ENCODE measurements around the gene PACSIN3.

The PACSIN3 gene

DNA sequence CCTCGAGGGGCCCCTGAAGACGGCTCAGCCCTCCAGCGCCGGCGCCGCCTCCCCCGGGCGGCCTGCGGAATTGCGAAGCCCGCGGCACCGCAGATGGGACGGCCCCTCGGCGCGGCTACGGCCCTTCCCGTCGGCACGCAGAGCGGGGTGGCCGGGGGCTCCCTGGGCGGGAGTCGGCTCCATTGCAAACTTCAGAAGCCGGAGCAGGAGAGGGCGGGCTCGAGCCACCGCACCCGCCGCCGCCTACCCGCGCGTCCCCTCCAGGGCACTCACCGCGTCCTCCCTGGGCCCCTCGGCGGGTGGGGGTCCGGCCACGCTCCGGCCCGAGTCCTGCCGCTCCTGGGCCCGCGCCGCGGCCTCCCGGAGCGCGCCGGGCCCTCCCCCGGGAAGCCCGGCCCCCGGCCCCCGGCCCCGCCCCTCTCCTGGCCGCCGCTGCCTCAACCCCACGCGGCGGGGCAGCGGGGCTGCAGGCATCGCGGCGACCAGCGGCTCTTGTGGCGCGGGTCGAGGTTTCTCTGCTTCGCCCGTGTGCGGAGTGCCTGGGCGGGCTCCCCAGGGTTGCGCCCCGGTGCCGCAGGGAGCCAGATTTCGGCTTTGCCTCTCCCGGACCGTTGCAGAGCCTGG, at the start of gene PACSIN3:
TSS of gene PACSIN3 (minus strand) at position 359 of the 624 bp plus-strand sequence. CDS start 3,707 bp downstream, outside the sequence.
- H3K27ac ChIP-seq (ENCODE audit: low read depth, low read length, poor library complexity, severe bottlenecking) = no peak within 1 kb of the TSS
- no peaks in the 10 kb centered on the region for H3K79me2 ChIP-seq (ENCODE audit: insufficient read depth, low read length)
- TF ChIP-seq EZH2 (IDR thresholded peaks at IDR 0.05; ENCODE audit: borderline replicate concordance, low read length) = no peak
- TF ChIP-seq, protein P1, sequence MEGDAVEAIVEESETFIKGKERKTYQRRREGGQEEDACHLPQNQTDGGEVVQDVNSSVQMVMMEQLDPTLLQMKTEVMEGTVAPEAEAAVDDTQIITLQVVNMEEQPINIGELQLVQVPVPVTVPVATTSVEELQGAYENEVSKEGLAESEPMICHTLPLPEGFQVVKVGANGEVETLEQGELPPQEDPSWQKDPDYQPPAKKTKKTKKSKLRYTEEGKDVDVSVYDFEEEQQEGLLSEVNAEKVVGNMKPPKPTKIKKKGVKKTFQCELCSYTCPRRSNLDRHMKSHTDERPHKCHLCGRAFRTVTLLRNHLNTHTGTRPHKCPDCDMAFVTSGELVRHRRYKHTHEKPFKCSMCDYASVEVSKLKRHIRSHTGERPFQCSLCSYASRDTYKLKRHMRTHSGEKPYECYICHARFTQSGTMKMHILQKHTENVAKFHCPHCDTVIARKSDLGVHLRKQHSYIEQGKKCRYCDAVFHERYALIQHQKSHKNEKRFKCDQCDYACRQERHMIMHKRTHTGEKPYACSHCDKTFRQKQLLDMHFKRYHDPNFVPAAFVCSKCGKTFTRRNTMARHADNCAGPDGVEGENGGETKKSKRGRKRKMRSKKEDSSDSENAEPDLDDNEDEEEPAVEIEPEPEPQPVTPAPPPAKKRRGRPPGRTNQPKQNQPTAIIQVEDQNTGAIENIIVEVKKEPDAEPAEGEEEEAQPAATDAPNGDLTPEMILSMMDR (IDR thresholded peaks at IDR 0.05; ENCODE audit: low read length) = no peak
- H3K4me2 ChIP-seq (ENCODE audit: low read length) = peak within 1 kb of the TSS; percentile 72
- H3K9me3 ChIP-seq (ENCODE audit: low read length) = no peaks in the 10 kb centered on the region
- no peaks in the 10 kb centered on the region for H3K36me3 ChIP-seq (ENCODE audit: insufficient read depth, low read length)
- H3K27me3 ChIP-seq (ENCODE audit: insufficient read depth, low read length) = peaks cover 10% of the 10 kb centered on the region; the same call in 1 of the 2 replicates
- no peaks in the 10 kb centered on the region for H3F3A ChIP-seq (ENCODE audit: insufficient read depth, low read length)
- peak within 1 kb of the TSS; percentile 48 for H3K9ac ChIP-seq (ENCODE audit: low read length)
- no peak within 1 kb of the TSS for H2AFZ ChIP-seq (ENCODE audit: low read length)
- H3K4me3 ChIP-seq (ENCODE audit: low read depth, low read length, poor library complexity, severe bottlenecking) = peak within 1 kb of the TSS; percentile 55
- H3K4me1 ChIP-seq (ENCODE audit: insufficient read depth, low read length, severe bottlenecking) = peaks cover 16% of the 10 kb centered on the region
- no peaks in the 10 kb centered on the region for H4K20me1 ChIP-seq (ENCODE audit: insufficient read depth, low read length)
- H3K9me2 ChIP-seq (ENCODE audit: low read depth, low read length) = no peaks in the 10 kb centered on the region

DNA sequence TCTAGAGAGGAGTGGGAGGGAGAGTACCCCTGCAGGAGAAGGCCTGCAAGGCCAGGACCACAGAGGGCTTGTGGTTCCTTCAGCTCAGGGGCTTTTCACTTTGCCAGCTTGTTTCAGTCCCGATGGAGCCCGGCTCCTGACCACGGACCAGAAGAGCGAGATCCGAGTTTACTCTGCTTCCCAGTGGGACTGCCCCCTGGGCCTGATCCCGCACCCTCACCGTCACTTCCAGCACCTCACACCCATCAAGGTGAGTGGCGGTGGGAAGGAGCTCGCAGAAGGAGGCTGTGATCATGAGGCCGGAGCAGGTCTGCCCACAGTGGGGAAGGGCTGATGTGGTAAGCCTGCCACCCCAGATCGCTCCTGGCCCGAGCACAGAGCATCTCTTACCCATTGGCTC, 48.9 kb upstream of the PACSIN3 start:
- Histone ChIP-seq H4K20me1 (ENCODE audit: insufficient read depth, low read length) (no peaks in the 10 kb centered on the region), H3K36me3 (ENCODE audit: insufficient read depth, low read length) (peaks cover 53% of the 10 kb centered on the region), H3K9me2 (ENCODE audit: low read depth, low read length) (no peaks in the 10 kb centered on the region), H3K9me3 (ENCODE audit: low read length) (no peaks in the 10 kb centered on the region), H2AFZ (ENCODE audit: low read length) (no peak overlapping the region), H3K27me3 (ENCODE audit: insufficient read depth, low read length) (no peaks in the 10 kb centered on the region), H3K4me1 (ENCODE audit: insufficient read depth, low read length, severe bottlenecking) (peaks cover 5% of the 10 kb centered on the region), H3K79me2 (ENCODE audit: insufficient read depth, low read length) (no peaks in the 10 kb centered on the region), H3F3A (ENCODE audit: insufficient read depth, low read length) (no peaks in the 10 kb centered on the region), H3K4me2 (ENCODE audit: low read length) (no peak overlapping the region), H3K4me3 (ENCODE audit: low read depth, low read length, poor library complexity, severe bottlenecking) (no peak overlapping the region), H3K27ac (ENCODE audit: low read depth, low read length, poor library complexity, severe bottlenecking) (no peak overlapping the region), H3K9ac (ENCODE audit: low read length) (no peak overlapping the region)
- TF ChIP-seq, protein P1 (IDR thresholded peaks at IDR 0.05; ENCODE audit: low read length) = no peak
- TF ChIP-seq EZH2 (IDR thresholded peaks at IDR 0.05; ENCODE audit: borderline replicate concordance, low read length) = no peak

DNA sequence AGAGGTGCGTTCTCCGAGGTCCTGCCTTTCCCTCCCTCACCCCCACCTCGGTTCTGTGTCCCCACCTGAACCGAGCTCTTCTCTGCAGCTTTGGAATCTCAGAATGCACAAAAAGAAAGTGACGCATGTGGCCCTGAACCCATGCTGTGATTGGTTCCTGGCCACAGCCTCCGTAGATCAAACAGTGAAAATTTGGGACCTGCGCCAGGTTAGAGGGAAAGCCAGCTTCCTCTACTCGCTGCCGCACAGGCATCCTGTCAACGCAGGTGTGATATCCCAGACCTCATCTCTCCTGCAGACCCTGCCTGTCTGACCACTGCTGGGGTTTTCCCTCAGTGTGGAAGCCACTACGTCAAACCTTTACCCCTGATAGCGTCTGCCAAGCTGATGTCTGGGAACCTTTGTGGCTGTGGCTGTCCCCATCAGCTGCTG, 48.5 kb upstream of the PACSIN3 start:
- Histone ChIP-seq H2AFZ (ENCODE audit: low read length) (no peak overlapping the region), H3F3A (ENCODE audit: insufficient read depth, low read length) (no peaks in the 10 kb centered on the region), H3K27me3 (ENCODE audit: insufficient read depth, low read length) (no peaks in the 10 kb centered on the region), H3K9ac (ENCODE audit: low read length) (no peak overlapping the region), H3K4me1 (ENCODE audit: insufficient read depth, low read length, severe bottlenecking) (peaks cover 5% of the 10 kb centered on the region), H3K4me3 (ENCODE audit: low read depth, low read length, poor library complexity, severe bottlenecking) (no peak overlapping the region), H3K27ac (ENCODE audit: low read depth, low read length, poor library complexity, severe bottlenecking) (no peak overlapping the region), H3K9me3 (ENCODE audit: low read length) (no peaks in the 10 kb centered on the region), H4K20me1 (ENCODE audit: insufficient read depth, low read length) (no peaks in the 10 kb centered on the region), H3K36me3 (ENCODE audit: insufficient read depth, low read length) (peaks cover 52% of the 10 kb centered on the region), H3K9me2 (ENCODE audit: low read depth, low read length) (no peaks in the 10 kb centered on the region), H3K79me2 (ENCODE audit: insufficient read depth, low read length) (no peaks in the 10 kb centered on the region), H3K4me2 (ENCODE audit: low read length) (no peak overlapping the region)
- TF ChIP-seq, protein P1 (IDR thresholded peaks at IDR 0.05; ENCODE audit: low read length) = no peak
- no peak for TF ChIP-seq EZH2 (IDR thresholded peaks at IDR 0.05; ENCODE audit: borderline replicate concordance, low read length)

Data from OCI-LY1 (cell line).